ENCODE data around the gene VLDLR. TPM values are rescaled to one million over a fixed set of nuclear protein-coding genes. Genes with fewer than 3 reads are reported as not detected.

Gene VLDLR
- total RNA-seq, 1 donor from 2014 or later: 2.7 TPM

GRCh38 chr9:2620919-2621721 is 467 bp upstream of the VLDLR start:
- DNase-seq (ENCODE audit: low read depth, low spot score): no peak

GRCh38 chr9:2622461-2623287 is 1.1 kb downstream of the VLDLR start:
- no peak for DNase-seq (ENCODE audit: low read depth, low spot score)

GRCh38 chr9:2623288-2624050 is 1.9 kb downstream of the VLDLR start:
- no peak for DNase-seq (ENCODE audit: low read depth, low spot score)

GRCh38 chr9:2624051-2624682 is 2.6 kb downstream of the VLDLR start:
- no peak for DNase-seq (ENCODE audit: low read depth, low spot score)

GRCh38 chr9:2625427-2625826 is 3.8 kb downstream of the VLDLR start:
- DNase-seq (ENCODE audit: low read depth, low spot score): no peak

- no peak for DNase-seq (ENCODE audit: low read depth, low spot score)
Observed at GRCh38 chr9:2628919-2629318, 7.3 kb downstream of the VLDLR start.

- no peak for DNase-seq (ENCODE audit: low read depth, low spot score)
Observed at GRCh38 chr9:2630158-2630557, 8.6 kb downstream of the VLDLR start.

- no peak for DNase-seq (ENCODE audit: low read depth, low spot score)
Observed at GRCh38 chr9:2631263-2631662, 9.7 kb downstream of the VLDLR start.

- DNase-seq (ENCODE audit: low read depth, low spot score): no peak
Observed at GRCh38 chr9:2634153-2634552, 12.6 kb downstream of the VLDLR start.

GRCh38 chr9:2634818-2635217 is 13.2 kb downstream of the VLDLR start:
- DNase-seq (ENCODE audit: low read depth, low spot score): no peak

- DNase-seq (ENCODE audit: low read depth, low spot score): no peak
Observed at GRCh38 chr9:2635922-2636321, 14.3 kb downstream of the VLDLR start.

GRCh38 chr9:2637390-2637789 is 15.8 kb downstream of the VLDLR start:
- DNase-seq (ENCODE audit: low read depth, low spot score): no peak

GRCh38 chr9:2638871-2639673 is 17.5 kb downstream of the VLDLR start:
- DNase-seq (ENCODE audit: low read depth, low spot score): no peak

- DNase-seq (ENCODE audit: low read depth, low spot score): no peak
Observed at GRCh38 chr9:2639786-2640185, 18.2 kb downstream of the VLDLR start.

- DNase-seq (ENCODE audit: low read depth, low spot score): no peak
Observed at GRCh38 chr9:2640570-2640969, 19.0 kb downstream of the VLDLR start.

- DNase-seq (ENCODE audit: low read depth, low spot score): no peak
Observed at GRCh38 chr9:2641033-2641432, 19.4 kb downstream of the VLDLR start.

- no peak for DNase-seq (ENCODE audit: low read depth, low spot score)
Observed at GRCh38 chr9:2642068-2642467, 20.5 kb downstream of the VLDLR start.

- no peak for DNase-seq (ENCODE audit: low read depth, low spot score)
Observed at GRCh38 chr9:2645569-2645968, 24.0 kb downstream of the VLDLR start.

- DNase-seq (ENCODE audit: low read depth, low spot score): peak; percentile 7
Observed at GRCh38 chr9:2655411-2655901, 33.9 kb downstream of the VLDLR start.

- no peak for DNase-seq (ENCODE audit: low read depth, low spot score)
Observed at GRCh38 chr9:2657427-2657826, 35.8 kb downstream of the VLDLR start.
